ENCODE measurements around the gene TMEM266. TPM values are rescaled to one million over a fixed set of nuclear protein-coding genes. Genes with fewer than 3 reads are reported as not detected.
A peak's percentile ranks its signal among the peaks of the same experiment; 100 is the strongest.

The TMEM266 gene
- total and polyA plus RNA-seq, 5 donors from 2014 or later = 0.08 to 0.25 (median 0.21) TPM

- Mint-ChIP-seq H3K36me3 (no peaks in the 10 kb centered on the region), H3K4me3 (no peak overlapping the region), H3K27me3 (peaks cover 19% of the 10 kb centered on the region), H3K27ac (no peak overlapping the region), H3K9me3 (peaks cover 0 to 2% (median 0%) of the 10 kb centered on the region in 7 donors), H3K4me1 (no peaks in the 10 kb centered on the region)
- Histone ChIP-seq H3K27ac (ENCODE audit: insufficient read depth, low read length, poor library complexity, severe bottlenecking) (no peak overlapping the region), H3K4me1 (ENCODE audit: control insufficient read depth, insufficient read depth, low read length, poor library complexity, severe bottlenecking) (no peaks in the 10 kb centered on the region), H3K4me3 (ENCODE audit: low read depth, low read length) (no peak overlapping the region), H3K36me3 (ENCODE audit: control insufficient read depth, insufficient read depth, low read length) (no peaks in the 10 kb centered on the region), H3K27me3 (ENCODE audit: control insufficient read depth, insufficient read depth, low read length) (no peaks in the 10 kb centered on the region), H3K9me3 (ENCODE audit: control insufficient read depth in 2 of 2, low read length in 2 of 2) (no peaks in the 10 kb centered on the region)
- ATAC-seq (ENCODE audit: low read depth in 2 of 2) (no peak), DNase-seq (no peak)
These were observed 104.8 kb downstream of the TMEM266 start for GRCh38 chr15:76164602-76165001.

- Histone ChIP-seq H3K9me3 (ENCODE audit: control insufficient read depth in 2 of 2, low read length in 2 of 2) (no peaks in the 10 kb centered on the region), H3K4me1 (ENCODE audit: control insufficient read depth, insufficient read depth, low read length, poor library complexity, severe bottlenecking) (no peaks in the 10 kb centered on the region), H3K27me3 (ENCODE audit: control insufficient read depth, insufficient read depth, low read length) (no peaks in the 10 kb centered on the region), H3K4me3 (ENCODE audit: low read depth, low read length) (no peak overlapping the region), H3K36me3 (ENCODE audit: control insufficient read depth, insufficient read depth, low read length) (no peaks in the 10 kb centered on the region), H3K27ac (ENCODE audit: insufficient read depth, low read length, poor library complexity, severe bottlenecking) (no peak overlapping the region)
- peaks cover 19% of the 10 kb centered on the region for H3K27me3 Mint-ChIP-seq
- H3K4me1 Mint-ChIP-seq = no peaks in the 10 kb centered on the region
- H3K4me3 Mint-ChIP-seq = no peak overlapping the region
- no peaks in the 10 kb centered on the region for H3K36me3 Mint-ChIP-seq
- no peak for ATAC-seq (ENCODE audit: low read depth in 2 of 2)
- peaks cover 0 to 2% (median 0%) of the 10 kb centered on the region in 7 donors for H3K9me3 Mint-ChIP-seq
- no peak for DNase-seq
- H3K27ac Mint-ChIP-seq = no peak overlapping the region
These were observed 106.2 kb downstream of the TMEM266 start for GRCh38 chr15:76165951-76166350.

GRCh38 chr15:76168237-76168984 is 108.6 kb downstream of the TMEM266 start:
- ATAC-seq (ENCODE audit: low read depth in 2 of 2) (no peak), DNase-seq (no peak)
- Histone ChIP-seq H3K9me3 (ENCODE audit: control insufficient read depth in 2 of 2, low read length in 2 of 2) (no peaks in the 10 kb centered on the region), H3K27me3 (ENCODE audit: control insufficient read depth, insufficient read depth, low read length) (no peaks in the 10 kb centered on the region), H3K4me3 (ENCODE audit: low read depth, low read length) (no peak overlapping the region), H3K36me3 (ENCODE audit: control insufficient read depth, insufficient read depth, low read length) (no peaks in the 10 kb centered on the region), H3K4me1 (ENCODE audit: control insufficient read depth, insufficient read depth, low read length, poor library complexity, severe bottlenecking) (no peaks in the 10 kb centered on the region), H3K27ac (ENCODE audit: insufficient read depth, low read length, poor library complexity, severe bottlenecking) (no peak overlapping the region)
- Mint-ChIP-seq H3K4me3 (no peak overlapping the region), H3K36me3 (no peaks in the 10 kb centered on the region), H3K4me1 (no peaks in the 10 kb centered on the region), H3K9me3 (peaks cover 0 to 2% (median 0%) of the 10 kb centered on the region in 7 donors), H3K27ac (no peak overlapping the region), H3K27me3 (peaks cover 19% of the 10 kb centered on the region)

- ATAC-seq (ENCODE audit: low read depth in 2 of 2) (no peak), DNase-seq (peak in 1 of 3 donors; percentile 29)
- Histone ChIP-seq H3K36me3 (ENCODE audit: control insufficient read depth, insufficient read depth, low read length) (no peaks in the 10 kb centered on the region), H3K4me1 (ENCODE audit: control insufficient read depth, insufficient read depth, low read length, poor library complexity, severe bottlenecking) (no peaks in the 10 kb centered on the region), H3K27me3 (ENCODE audit: control insufficient read depth, insufficient read depth, low read length) (no peaks in the 10 kb centered on the region), H3K4me3 (ENCODE audit: low read depth, low read length) (no peak overlapping the region), H3K9me3 (ENCODE audit: control insufficient read depth in 2 of 2, low read length in 2 of 2) (no peaks in the 10 kb centered on the region), H3K27ac (ENCODE audit: insufficient read depth, low read length, poor library complexity, severe bottlenecking) (no peak overlapping the region)
- H3K4me3 Mint-ChIP-seq = no peak overlapping the region
- H3K4me1 Mint-ChIP-seq = no peaks in the 10 kb centered on the region
- H3K36me3 Mint-ChIP-seq = no peaks in the 10 kb centered on the region
- H3K27ac Mint-ChIP-seq = no peak overlapping the region
- peaks cover 17% of the 10 kb centered on the region for H3K27me3 Mint-ChIP-seq
- peaks cover 0 to 2% (median 0%) of the 10 kb centered on the region in 7 donors for H3K9me3 Mint-ChIP-seq
These were observed 109.2 kb downstream of the TMEM266 start for GRCh38 chr15:76169018-76169417.

GRCh38 chr15:76169911-76170800 is 110.4 kb downstream of the TMEM266 start:
- H3K4me3 ChIP-seq (ENCODE audit: low read depth, low read length) = no peak overlapping the region
- DNase-seq = no peak
- Mint-ChIP-seq H3K27ac (no peak overlapping the region), H3K36me3 (no peaks in the 10 kb centered on the region), H3K4me1 (no peaks in the 10 kb centered on the region), H3K27me3 (peaks cover 14% of the 10 kb centered on the region), H3K4me3 (no peak overlapping the region), H3K9me3 (peaks cover 0 to 2% (median 0%) of the 10 kb centered on the region in 7 donors)
- no peak for ATAC-seq (ENCODE audit: low read depth in 2 of 2)
- no peaks in the 10 kb centered on the region for H3K4me1 ChIP-seq (ENCODE audit: control insufficient read depth, insufficient read depth, low read length, poor library complexity, severe bottlenecking)
- H3K9me3 ChIP-seq (ENCODE audit: control insufficient read depth in 2 of 2, low read length in 2 of 2) = no peaks in the 10 kb centered on the region
- no peak overlapping the region for H3K27ac ChIP-seq (ENCODE audit: insufficient read depth, low read length, poor library complexity, severe bottlenecking)
- no peaks in the 10 kb centered on the region for H3K36me3 ChIP-seq (ENCODE audit: control insufficient read depth, insufficient read depth, low read length)
- H3K27me3 ChIP-seq (ENCODE audit: control insufficient read depth, insufficient read depth, low read length) = no peaks in the 10 kb centered on the region

- H3K27me3 Mint-ChIP-seq = no peaks in the 10 kb centered on the region
- no peak overlapping the region for H3K4me3 ChIP-seq (ENCODE audit: low read depth, low read length)
- no peak overlapping the region for H3K27ac Mint-ChIP-seq
- ATAC-seq (ENCODE audit: low read depth in 2 of 2) = no peak
- no peak overlapping the region for H3K27ac ChIP-seq (ENCODE audit: insufficient read depth, low read length, poor library complexity, severe bottlenecking)
- no peaks in the 10 kb centered on the region for H3K4me1 ChIP-seq (ENCODE audit: control insufficient read depth, insufficient read depth, low read length, poor library complexity, severe bottlenecking)
- peaks cover 0 to 2% (median 0%) of the 10 kb centered on the region in 7 donors for H3K9me3 Mint-ChIP-seq
- no peaks in the 10 kb centered on the region for H3K36me3 ChIP-seq (ENCODE audit: control insufficient read depth, insufficient read depth, low read length)
- H3K4me1 Mint-ChIP-seq = peaks cover 0 to 4% (median 0%) of the 10 kb centered on the region in 4 donors
- no peaks in the 10 kb centered on the region for H3K9me3 ChIP-seq (ENCODE audit: control insufficient read depth in 2 of 2, low read length in 2 of 2)
- no peak overlapping the region for H3K4me3 Mint-ChIP-seq
- no peaks in the 10 kb centered on the region for H3K36me3 Mint-ChIP-seq
- H3K27me3 ChIP-seq (ENCODE audit: control insufficient read depth, insufficient read depth, low read length) = no peaks in the 10 kb centered on the region
- DNase-seq = no peak
These were observed 113.0 kb downstream of the TMEM266 start for GRCh38 chr15:76172782-76173181.

GRCh38 chr15:76173317-76173834 is 113.6 kb downstream of the TMEM266 start:
- H3K27ac ChIP-seq (ENCODE audit: insufficient read depth, low read length, poor library complexity, severe bottlenecking) = no peak overlapping the region
- ATAC-seq (ENCODE audit: low read depth in 2 of 2) = no peak
- peaks cover 0 to 2% (median 0%) of the 10 kb centered on the region in 7 donors for H3K9me3 Mint-ChIP-seq
- peaks cover 3% of the 10 kb centered on the region for H3K36me3 Mint-ChIP-seq
- H3K27me3 Mint-ChIP-seq = peaks cover 5% of the 10 kb centered on the region
- no peak overlapping the region for H3K4me3 ChIP-seq (ENCODE audit: low read depth, low read length)
- H3K4me1 ChIP-seq (ENCODE audit: control insufficient read depth, insufficient read depth, low read length, poor library complexity, severe bottlenecking) = no peaks in the 10 kb centered on the region
- H3K27ac Mint-ChIP-seq = no peak overlapping the region
- no peak overlapping the region for H3K4me3 Mint-ChIP-seq
- peaks cover 0 to 4% (median 0%) of the 10 kb centered on the region in 4 donors for H3K4me1 Mint-ChIP-seq
- no peak for DNase-seq
- H3K9me3 ChIP-seq (ENCODE audit: control insufficient read depth in 2 of 2, low read length in 2 of 2) = no peaks in the 10 kb centered on the region
- H3K36me3 ChIP-seq (ENCODE audit: control insufficient read depth, insufficient read depth, low read length) = no peaks in the 10 kb centered on the region
- H3K27me3 ChIP-seq (ENCODE audit: control insufficient read depth, insufficient read depth, low read length) = no peaks in the 10 kb centered on the region
